HEK293T (cell line): Measurements from ENCODE around the gene ARL8A.
"Not testable (repeated sequence)": the region's sequence is repeated elsewhere in the genome, so short reads cannot be mapped to it uniquely, and the experiment has no call there.

Source experiments
- CTCF ChIA-PET: fragments of 350-600 bp; formaldehyde crosslinking; extraction: SDS; loops from one replicate; lab custom pipeline; 2021; ENCODE audit warnings: antibody characterized with exemption, inconsistent platforms; lab: Yijun Ruan, JAX
- POLR2A ChIA-PET: fragments of 350-600 bp; formaldehyde crosslinking; extraction: SDS; loops from one replicate; lab custom pipeline; 2020; ENCODE audit warnings: antibody characterized with exemption, inconsistent platforms; lab: Yijun Ruan, JAX
- DNase-seq: peaks from one replicate; pipeline ENCODE4 v3.0.0; 2012; ENCODE audit warnings: mixed read lengths; ENCODE audit errors: extremely low spot score
- ARNT ChIP-seq: fragments of 450-650 bp; IDR thresholded peaks from 2 replicates; pipeline ENCODE4 v1.6.1; 2017; ENCODE audit warnings: mild to moderate bottlenecking
- BHLHE40 ChIP-seq: fragments of 450-650 bp; IDR thresholded peaks from 2 replicates; pipeline ENCODE4 v1.6.1; 2016; ENCODE audit warnings: mild to moderate bottlenecking, moderate library complexity, borderline replicate concordance
- CTBP1 ChIP-seq: fragments of 450-650 bp; IDR thresholded peaks from 2 replicates; pipeline ENCODE4 v1.6.1; 2016; ENCODE audit warnings: borderline replicate concordance
- ELF4 ChIP-seq: fragments of 450-650 bp; IDR thresholded peaks from 2 replicates; pipeline ENCODE4 v1.6.1; 2017; ENCODE audit warnings: antibody characterized with exemption
- FOXA1 ChIP-seq: fragments of 450-650 bp; IDR thresholded peaks from 2 replicates; pipeline ENCODE4 v1.6.1; 2016; ENCODE audit warnings: mild to moderate bottlenecking
- FOXK2 ChIP-seq: fragments of 450-650 bp; IDR thresholded peaks from 2 replicates; pipeline ENCODE4 v1.6.1; 2016; ENCODE audit warnings: mild to moderate bottlenecking
- FOXM1 ChIP-seq: fragments of 450-650 bp; IDR thresholded peaks from 2 replicates; pipeline ENCODE4 v1.6.1; 2017; ENCODE audit warnings: mild to moderate bottlenecking, borderline replicate concordance
- HDGF ChIP-seq: fragments of 450-650 bp; IDR thresholded peaks from 2 replicates; pipeline ENCODE4 v1.6.1; 2017; ENCODE audit warnings: antibody characterized with exemption, borderline replicate concordance
- L3MBTL2 ChIP-seq: fragments of 450-650 bp; conservative IDR thresholded peaks from 2 replicates; pipeline ENCODE4 v1.6.1; 2016; ENCODE audit warnings: mild to moderate bottlenecking
- LEF1 ChIP-seq: fragments of 450-650 bp; IDR thresholded peaks from 2 replicates; pipeline ENCODE4 v1.6.1; 2017; ENCODE audit warnings: mild to moderate bottlenecking, borderline replicate concordance
- NFRKB ChIP-seq: fragments of 450-650 bp; IDR thresholded peaks from 2 replicates; pipeline ENCODE4 v1.6.1; 2016; ENCODE audit warnings: mild to moderate bottlenecking, moderate library complexity
- SP1 ChIP-seq: fragments of 450-650 bp; IDR thresholded peaks from 2 replicates; pipeline ENCODE4 v1.6.1; 2017
- SUZ12 ChIP-seq: fragments of 450-650 bp; IDR thresholded peaks from 2 replicates; pipeline ENCODE4 v1.6.1; 2016; ENCODE audit warnings: mild to moderate bottlenecking
- TARDBP ChIP-seq: fragments of 450-650 bp; IDR thresholded peaks from 2 replicates; pipeline ENCODE4 v1.6.1; 2016
- ZNF384 ChIP-seq: fragments of 450-650 bp; IDR thresholded peaks from 2 replicates; pipeline ENCODE4 v1.6.1; 2016
- TF ChIP-seq, protein P1 (sequence below): fragments of 450-650 bp; IDR thresholded peaks from 2 replicates; pipeline ENCODE4 v1.6.1; 2016

Gene ARL8A

GRCh38 chr1:202113690-202114300, 30.7 kb downstream of the ARL8A start:
- ChIA-PET CTCF (interaction anchor here (0.7 to 2.7 kb wide), 4 partner anchors 22 to 237 kb away, joined by 3 to 8 read pairs (median 4); no protein-coding TSS in a partner anchor), POLR2A (no interaction called here)
- TF ChIP-seq L3MBTL2 = no peak
- no peak for TF ChIP-seq SUZ12
- TF ChIP-seq SP1 = no peak
- TF ChIP-seq, protein P1, sequence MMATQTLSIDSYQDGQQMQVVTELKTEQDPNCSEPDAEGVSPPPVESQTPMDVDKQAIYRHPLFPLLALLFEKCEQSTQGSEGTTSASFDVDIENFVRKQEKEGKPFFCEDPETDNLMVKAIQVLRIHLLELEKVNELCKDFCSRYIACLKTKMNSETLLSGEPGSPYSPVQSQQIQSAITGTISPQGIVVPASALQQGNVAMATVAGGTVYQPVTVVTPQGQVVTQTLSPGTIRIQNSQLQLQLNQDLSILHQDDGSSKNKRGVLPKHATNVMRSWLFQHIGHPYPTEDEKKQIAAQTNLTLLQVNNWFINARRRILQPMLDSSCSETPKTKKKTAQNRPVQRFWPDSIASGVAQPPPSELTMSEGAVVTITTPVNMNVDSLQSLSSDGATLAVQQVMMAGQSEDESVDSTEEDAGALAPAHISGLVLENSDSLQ = no peak
- no peak for TF ChIP-seq ARNT
- no peak for TF ChIP-seq BHLHE40
- TF ChIP-seq FOXM1 = no peak
- TF ChIP-seq TARDBP = no peak
- TF ChIP-seq FOXA1 = no peak
- TF ChIP-seq ZNF384 = no peak
- no peak for TF ChIP-seq NFRKB
- no peak for TF ChIP-seq FOXK2
- TF ChIP-seq ELF4 = no peak
- TF ChIP-seq HDGF = no peak
- TF ChIP-seq LEF1 = no peak
- no peak for TF ChIP-seq CTBP1
- no peak for DNase-seq

GRCh38 chr1:202112859-202113689, 31.5 kb downstream of the ARL8A start:
- TF ChIP-seq ZNF384 (no peak), HDGF (no peak), NFRKB (no peak), CTBP1 (no peak), FOXM1 (no peak), FOXK2 (no peak), BHLHE40 (no peak), ARNT (no peak), FOXA1 (no peak), ELF4 (no peak), SUZ12 (no peak), L3MBTL2 (no peak), LEF1 (no peak), SP1 (no peak), TARDBP (no peak)
- TF ChIP-seq, protein P1 = no peak
- ChIA-PET POLR2A (no interaction called here), CTCF (interaction anchor here (0.7 to 2.7 kb wide), 5 partner anchors 23 to 236 kb away, joined by 3 to 8 read pairs (median 3); no protein-coding TSS in a partner anchor)
- DNase-seq = no peak

- POLR2A ChIA-PET, DNase-seq: not testable (repeated sequence)
- CTCF ChIA-PET = interaction anchor here (1.0 to 2.7 kb wide), 2 partner anchors 24 to 112 kb away, joined by 3 to 8 read pairs; no protein-coding TSS in a partner anchor
Observed at GRCh38 chr1:202111589-202111988, 32.9 kb downstream of the ARL8A start.

DNA sequence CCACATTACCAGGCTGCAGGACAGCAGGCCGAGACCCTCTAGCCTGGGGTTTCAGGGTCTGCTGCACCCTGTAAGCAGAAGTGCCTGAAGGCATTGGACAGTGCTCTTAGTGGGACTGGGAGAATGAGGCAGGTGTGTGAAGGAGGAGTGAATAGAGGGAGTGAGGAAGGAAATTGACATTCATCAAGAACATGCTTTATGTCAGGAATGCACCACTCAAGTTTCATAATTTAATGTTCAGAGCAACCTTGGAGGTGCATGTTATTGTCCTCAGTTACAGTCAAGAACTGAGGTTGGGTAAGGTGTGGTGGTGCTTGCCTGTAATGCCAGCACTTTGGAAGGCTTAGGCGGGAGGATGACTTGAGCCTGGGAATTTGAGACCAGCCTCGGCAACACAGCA, 33.6 kb downstream of the ARL8A start:
- DNase-seq = no peak
- ChIA-PET CTCF (interaction anchor here (2.7 kb wide), 1 partner anchor 111 kb away, joined by 8 read pairs; no protein-coding TSS in a partner anchor), POLR2A (no interaction called here)
- no peak for TF ChIP-seq HDGF
- TF ChIP-seq CTBP1 = no peak
- no peak for TF ChIP-seq TARDBP
- TF ChIP-seq FOXA1 = no peak
- no peak for TF ChIP-seq ELF4
- TF ChIP-seq L3MBTL2 = no peak
- TF ChIP-seq ARNT = no peak
- no peak for TF ChIP-seq ZNF384
- no peak for TF ChIP-seq BHLHE40
- TF ChIP-seq FOXM1 = no peak
- no peak for TF ChIP-seq SP1
- TF ChIP-seq NFRKB = no peak
- TF ChIP-seq, protein P1 = no peak
- no peak for TF ChIP-seq SUZ12
- TF ChIP-seq FOXK2 = no peak
- TF ChIP-seq LEF1 = no peak

GRCh38 chr1:202107801-202108731, 36.5 kb downstream of the ARL8A start:
- POLR2A ChIA-PET = no interaction called here
- CTCF ChIA-PET = interaction anchor here (1.0 kb wide), 1 partner anchor 9 kb away, joined by 5 read pairs; no protein-coding TSS in a partner anchor
- DNase-seq = no peak
- TF ChIP-seq LEF1 = no peak
- no peak for TF ChIP-seq CTBP1
- no peak for TF ChIP-seq HDGF
- TF ChIP-seq FOXM1 = no peak
- no peak for TF ChIP-seq BHLHE40
- TF ChIP-seq ARNT = no peak
- TF ChIP-seq L3MBTL2 = no peak
- no peak for TF ChIP-seq SUZ12
- no peak for TF ChIP-seq SP1
- TF ChIP-seq TARDBP = no peak
- no peak for TF ChIP-seq ELF4
